Activated T-helper 1 cell treated with anti-CD3 and anti-CD28 coated beads, Interleukin-12 subunit alpha, Interleukin-12 subunit beta, Interleukin-2, Interleukin-4 antibody, amounts not matched to agents 30 ng/mL and 10 ng/mL and 1 ng/mL, durations not matched to agents 14 hours and 24 hours and 36 hours (primary cell): Measurements from ENCODE around the gene LMAN1. TPM values are rescaled to one million over a fixed set of nuclear protein-coding genes. Genes with fewer than 3 reads are reported as not detected.

Source experiments
- DNase-seq: peaks from one replicate; pipeline ENCODE4 v3.0.0; 2021; ENCODE audit warnings: low spot score
- H3K27ac Mint-ChIP-seq: one replicate; pipeline ENCODE4 v1.8.0; 2021; ENCODE audit warnings: mild to moderate bottlenecking, mixed read lengths
- H3K27me3 Mint-ChIP-seq: one replicate; pipeline ENCODE4 v1.8.0; 2022; ENCODE audit warnings: mild to moderate bottlenecking, moderate library complexity, mixed read lengths; ENCODE audit not compliant: insufficient read depth
- H3K36me3 Mint-ChIP-seq: one replicate; pipeline ENCODE4 v1.8.0; 2021; ENCODE audit warnings: low read depth, mixed read lengths
- H3K4me1 Mint-ChIP-seq: one replicate; pipeline ENCODE4 v1.8.0; 2021; ENCODE audit warnings: low read depth, mixed read lengths
- H3K4me3 Mint-ChIP-seq: one replicate; pipeline ENCODE4 v1.8.0; 2021; ENCODE audit warnings: mild to moderate bottlenecking, moderate library complexity, mixed read lengths
- H3K9me3 Mint-ChIP-seq: one replicate; pipeline ENCODE4 v1.8.0; 2021; ENCODE audit warnings: mixed read lengths
- intact Hi-C: fragments of 100-400 bp; cut with micrococcal nuclease; formaldehyde crosslinking; loops from one replicate; pipeline ENCODE4 v1.15.1; 2024
- total RNA-seq: library from RNA; stranded (reverse); gene quantifications from 2 replicates; pipeline ENCODE4 v1.2.3, GENCODE V29; 2022

LMAN1 gene
- total RNA-seq, 1 donor from 2014 or later: 147 TPM

- Mint-ChIP-seq H3K27me3 (peaks cover 7% of the 10 kb centered on the region), H3K9me3 (no peaks in the 10 kb centered on the region), H3K4me3 (no peak overlapping the region), H3K27ac (no peak overlapping the region), H3K4me1 (peaks cover 16% of the 10 kb centered on the region), H3K36me3 (no peaks in the 10 kb centered on the region)
- intact Hi-C loops: no loop called here
- no peak for DNase-seq
These were observed 22.9 kb upstream of the LMAN1 start for GRCh38 chr18:59381949-59382348.

GRCh38 chr18:59380706-59381105, 21.6 kb upstream of the LMAN1 start:
- no peak for DNase-seq
- H3K36me3 Mint-ChIP-seq: no peaks in the 10 kb centered on the region
- H3K4me3 Mint-ChIP-seq: no peak overlapping the region
- peaks cover 16% of the 10 kb centered on the region for H3K4me1 Mint-ChIP-seq
- H3K27me3 Mint-ChIP-seq: peaks cover 14% of the 10 kb centered on the region
- H3K9me3 Mint-ChIP-seq: no peaks in the 10 kb centered on the region
- H3K27ac Mint-ChIP-seq: no peak overlapping the region
- intact Hi-C loops: no loop called here

GRCh38 chr18:59379772-59380522, 20.9 kb upstream of the LMAN1 start:
- Mint-ChIP-seq H3K4me3 (no peak overlapping the region), H3K27ac (no peak overlapping the region), H3K4me1 (peaks cover 16% of the 10 kb centered on the region), H3K9me3 (no peaks in the 10 kb centered on the region), H3K36me3 (no peaks in the 10 kb centered on the region), H3K27me3 (peaks cover 18% of the 10 kb centered on the region)
- no peak for DNase-seq
- intact Hi-C loops: no loop called here

- H3K4me3 Mint-ChIP-seq: no peak overlapping the region
- H3K27ac Mint-ChIP-seq: no peak overlapping the region
- no peak for DNase-seq
- intact Hi-C loops: no loop called here
- peaks cover 25% of the 10 kb centered on the region for H3K4me1 Mint-ChIP-seq
- no peaks in the 10 kb centered on the region for H3K36me3 Mint-ChIP-seq
- H3K27me3 Mint-ChIP-seq: peaks cover 20% of the 10 kb centered on the region
- no peaks in the 10 kb centered on the region for H3K9me3 Mint-ChIP-seq
These were observed 18.7 kb upstream of the LMAN1 start for GRCh38 chr18:59377613-59378337.

- no peaks in the 10 kb centered on the region for H3K36me3 Mint-ChIP-seq
- H3K27me3 Mint-ChIP-seq: peaks cover 27% of the 10 kb centered on the region
- no peak overlapping the region for H3K4me3 Mint-ChIP-seq
- DNase-seq: no peak
- H3K4me1 Mint-ChIP-seq: peaks cover 25% of the 10 kb centered on the region
- intact Hi-C loops: no loop called here
- H3K9me3 Mint-ChIP-seq: no peaks in the 10 kb centered on the region
- H3K27ac Mint-ChIP-seq: no peak overlapping the region
These were observed 17.4 kb upstream of the LMAN1 start for GRCh38 chr18:59376351-59376935.

- DNase-seq: no peak
- Mint-ChIP-seq H3K4me1 (peaks cover 25% of the 10 kb centered on the region), H3K36me3 (no peaks in the 10 kb centered on the region), H3K27ac (no peak overlapping the region), H3K27me3 (peaks cover 26% of the 10 kb centered on the region), H3K4me3 (no peak overlapping the region), H3K9me3 (no peaks in the 10 kb centered on the region)
- intact Hi-C loops: no loop called here
These were observed 15.1 kb upstream of the LMAN1 start for GRCh38 chr18:59374128-59374527.

- H3K4me3 Mint-ChIP-seq: no peak overlapping the region
- no peak overlapping the region for H3K27ac Mint-ChIP-seq
- H3K4me1 Mint-ChIP-seq: peaks cover 16% of the 10 kb centered on the region
- DNase-seq: no peak
- no peaks in the 10 kb centered on the region for H3K36me3 Mint-ChIP-seq
- H3K27me3 Mint-ChIP-seq: peaks cover 29% of the 10 kb centered on the region
- no peaks in the 10 kb centered on the region for H3K9me3 Mint-ChIP-seq
- intact Hi-C loops: no loop called here
These were observed 13.9 kb upstream of the LMAN1 start for GRCh38 chr18:59372975-59373374.

GRCh38 chr18:59360381-59360780, 1.3 kb upstream of the LMAN1 start:
- no peak overlapping the region for H3K27ac Mint-ChIP-seq
- H3K4me1 Mint-ChIP-seq: peaks cover 19% of the 10 kb centered on the region
- H3K27me3 Mint-ChIP-seq: no peaks in the 10 kb centered on the region
- intact Hi-C loops: no loop called here
- peaks cover 12% of the 10 kb centered on the region for H3K36me3 Mint-ChIP-seq
- no peaks in the 10 kb centered on the region for H3K9me3 Mint-ChIP-seq
- no peak for DNase-seq
- H3K4me3 Mint-ChIP-seq: peak overlapping the region; percentile 56

- H3K27me3 Mint-ChIP-seq: no peaks in the 10 kb centered on the region
- no peak for DNase-seq
- H3K36me3 Mint-ChIP-seq: peaks cover 20% of the 10 kb centered on the region
- H3K4me3 Mint-ChIP-seq: peak overlapping the region; percentile 99
- no peaks in the 10 kb centered on the region for H3K9me3 Mint-ChIP-seq
- intact Hi-C loops: loop anchor here (1.0 to 10.0 kb wide), 8 partner anchors 43 to 1737 kb away; partner anchors contain the start of genes NARS1, PMAIP1 and SEC11C
- peaks cover 26% of the 10 kb centered on the region for H3K4me1 Mint-ChIP-seq
- H3K27ac Mint-ChIP-seq: peak overlapping the region; percentile 32
These were observed 499 bp upstream of the LMAN1 start for GRCh38 chr18:59359576-59359952.

- H3K9me3 Mint-ChIP-seq: no peaks in the 10 kb centered on the region
- intact Hi-C loops: loop anchor here (1.0 to 10.0 kb wide), 8 partner anchors 17 to 1736 kb away; partner anchors contain the start of genes NARS1 and PMAIP1
These were observed 702 bp downstream of the LMAN1 start for GRCh38 chr18:59358414-59358711.

GRCh38 chr18:59357928-59358327, 1.1 kb downstream of the LMAN1 start:
- H3K4me1 Mint-ChIP-seq: peaks cover 33% of the 10 kb centered on the region
- no peak for DNase-seq
- H3K27ac Mint-ChIP-seq: peak overlapping the region; percentile 100
- no peaks in the 10 kb centered on the region for H3K27me3 Mint-ChIP-seq
- no peaks in the 10 kb centered on the region for H3K9me3 Mint-ChIP-seq
- H3K4me3 Mint-ChIP-seq: peak overlapping the region; percentile 99
- H3K36me3 Mint-ChIP-seq: peaks cover 27% of the 10 kb centered on the region
- intact Hi-C loops: loop anchor here (1.0 to 10.0 kb wide), 8 partner anchors 17 to 1736 kb away; partner anchors contain the start of genes NARS1 and PMAIP1

More at GRCh38 chr18:59358414-59358711, 702 bp downstream of the LMAN1 start:
- Mint-ChIP-seq H3K36me3 (peaks cover 22% of the 10 kb centered on the region), H3K27me3 (no peaks in the 10 kb centered on the region), H3K4me1 (peaks cover 29% of the 10 kb centered on the region), H3K27ac (peak overlapping the region; percentile 100), H3K4me3 (peak overlapping the region; percentile 99)
- no peak for DNase-seq

GRCh38 chr18:59354731-59355130, 4.3 kb downstream of the LMAN1 start:
- no peak for DNase-seq
- Mint-ChIP-seq H3K4me1 (peaks cover 57% of the 10 kb centered on the region), H3K9me3 (no peaks in the 10 kb centered on the region), H3K27ac (no peak overlapping the region), H3K36me3 (peaks cover 49% of the 10 kb centered on the region), H3K27me3 (no peaks in the 10 kb centered on the region), H3K4me3 (no peak overlapping the region)
- intact Hi-C loops: loop anchor here (5.0 to 10.0 kb wide), 3 partner anchors 667 to 1732 kb away; partner anchors contain the start of gene NARS1
